PC-3 (cell line): ENCODE measurements around the gene DPP7.
"Not testable (repeated sequence)": the region's sequence is repeated elsewhere in the genome, so short reads cannot be mapped to it uniquely, and the experiment has no call there.

ENCODE experiments used
- CTCF ChIP-seq: fragments of 300-600 bp; sonication (generic); conservative IDR thresholded peaks from 2 replicates; pipeline ENCODE4 v1.5.1; 2017; ENCODE audit warnings: antibody characterized with exemption, low read depth, mild to moderate bottlenecking, low read length
- EZH2 ChIP-seq: fragments of 300-600 bp; sonication (generic); IDR thresholded peaks from one replicate; pipeline ENCODE4 v1.6.1; 2017; ENCODE audit warnings: antibody characterized with exemption, mild to moderate bottlenecking, low read length; ENCODE audit not compliant: unreplicated experiment
- EZH2phosphoT487 ChIP-seq: fragments of 300-600 bp; sonication (generic); IDR thresholded peaks from 2 replicates; pipeline ENCODE4 v1.6.1; 2018; ENCODE audit warnings: mild to moderate bottlenecking, antibody characterized with exemption, low read length, borderline replicate concordance

DNA sequence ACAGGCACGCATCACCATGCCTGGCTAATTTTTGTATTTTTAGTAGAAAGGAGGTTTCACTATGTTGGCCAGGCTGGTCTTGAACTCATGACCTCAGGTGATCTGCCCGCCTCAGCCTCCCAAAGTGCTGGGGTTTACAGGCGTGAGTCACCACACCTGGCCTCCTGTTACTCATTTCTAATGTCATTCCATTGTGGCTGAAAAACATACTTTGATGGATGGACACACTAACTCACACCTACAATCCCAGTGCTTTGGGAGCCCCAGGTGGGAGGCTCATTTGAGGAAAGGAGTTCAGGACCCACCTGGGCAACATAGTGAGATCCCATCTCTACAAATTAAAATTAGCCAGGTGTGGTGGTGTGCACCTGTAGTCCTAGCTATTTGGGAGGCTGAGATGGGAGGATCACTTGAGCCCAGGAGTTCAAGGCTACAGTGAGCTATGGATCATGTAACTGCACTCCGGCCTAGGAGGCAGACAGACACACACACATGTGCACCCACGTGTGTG, 9.5 kb upstream of the DPP7 start:
- not testable (repeated sequence) for TF ChIP-seq CTCF, EZH2phosphoT487, EZH2
